OCI-LY3 (cell line): ENCODE data around the gene WDR13.

Source experiments
- EZH2phosphoT487 ChIP-seq: fragments of 200-600 bp; shearing (Covaris generic); IDR thresholded peaks from 2 replicates; pipeline ENCODE4 v1.6.1; 2018; ENCODE audit warnings: antibody characterized with exemption, mixed run types, low read depth
- TF ChIP-seq, protein P1 (sequence below): fragments of 200-600, 300-600 bp; sonication (generic); IDR thresholded peaks from 2 replicates; pipeline ENCODE4 v1.5.1; 2014; ENCODE audit warnings: antibody characterized with exemption, low read length, low read depth

DNA sequence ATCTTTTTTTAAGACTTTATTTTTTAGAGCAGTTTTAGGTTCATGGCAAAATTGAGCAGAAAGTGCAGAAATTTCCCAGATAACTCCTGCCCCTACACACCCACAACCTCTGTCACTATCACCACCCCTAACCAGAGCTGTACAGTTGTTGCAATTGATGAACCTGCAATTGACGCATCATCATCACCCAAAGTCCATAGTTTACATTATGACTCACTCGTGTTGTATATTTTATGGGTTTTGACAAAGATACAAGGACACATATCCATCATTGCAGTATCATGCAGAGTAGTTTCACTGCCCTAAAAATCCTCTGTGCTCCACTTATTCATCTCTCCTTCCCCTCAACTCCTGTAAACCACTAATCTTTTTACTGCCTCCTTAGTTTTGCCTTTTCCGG, 51.8 kb downstream of the WDR13 start:
- TF ChIP-seq, protein P1, sequence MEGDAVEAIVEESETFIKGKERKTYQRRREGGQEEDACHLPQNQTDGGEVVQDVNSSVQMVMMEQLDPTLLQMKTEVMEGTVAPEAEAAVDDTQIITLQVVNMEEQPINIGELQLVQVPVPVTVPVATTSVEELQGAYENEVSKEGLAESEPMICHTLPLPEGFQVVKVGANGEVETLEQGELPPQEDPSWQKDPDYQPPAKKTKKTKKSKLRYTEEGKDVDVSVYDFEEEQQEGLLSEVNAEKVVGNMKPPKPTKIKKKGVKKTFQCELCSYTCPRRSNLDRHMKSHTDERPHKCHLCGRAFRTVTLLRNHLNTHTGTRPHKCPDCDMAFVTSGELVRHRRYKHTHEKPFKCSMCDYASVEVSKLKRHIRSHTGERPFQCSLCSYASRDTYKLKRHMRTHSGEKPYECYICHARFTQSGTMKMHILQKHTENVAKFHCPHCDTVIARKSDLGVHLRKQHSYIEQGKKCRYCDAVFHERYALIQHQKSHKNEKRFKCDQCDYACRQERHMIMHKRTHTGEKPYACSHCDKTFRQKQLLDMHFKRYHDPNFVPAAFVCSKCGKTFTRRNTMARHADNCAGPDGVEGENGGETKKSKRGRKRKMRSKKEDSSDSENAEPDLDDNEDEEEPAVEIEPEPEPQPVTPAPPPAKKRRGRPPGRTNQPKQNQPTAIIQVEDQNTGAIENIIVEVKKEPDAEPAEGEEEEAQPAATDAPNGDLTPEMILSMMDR, result no peak
- no peak for TF ChIP-seq EZH2phosphoT487
